Measurements from ENCODE around the gene XIAP.

The XIAP gene

DNA sequence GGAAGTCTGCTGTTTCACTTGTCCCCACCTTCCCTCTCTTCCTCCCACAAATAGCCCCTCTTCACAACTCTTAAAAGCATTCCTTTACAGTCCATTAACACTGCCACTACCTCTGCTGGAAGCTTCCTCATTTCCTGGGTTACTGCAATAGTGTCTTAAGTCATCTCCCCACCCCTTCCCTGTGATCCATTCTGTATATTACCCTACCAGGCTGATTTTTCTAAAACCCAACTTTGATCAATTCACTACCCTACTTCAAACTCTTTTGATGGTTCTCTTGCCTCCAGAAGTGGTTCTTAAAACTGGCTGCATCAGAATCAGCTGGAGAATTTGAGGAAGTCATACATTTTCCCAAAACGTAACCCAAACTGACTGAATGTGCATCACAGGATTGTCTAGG, 8.8 kb upstream of the XIAP start:
- TF ChIP-seq, protein P1, sequence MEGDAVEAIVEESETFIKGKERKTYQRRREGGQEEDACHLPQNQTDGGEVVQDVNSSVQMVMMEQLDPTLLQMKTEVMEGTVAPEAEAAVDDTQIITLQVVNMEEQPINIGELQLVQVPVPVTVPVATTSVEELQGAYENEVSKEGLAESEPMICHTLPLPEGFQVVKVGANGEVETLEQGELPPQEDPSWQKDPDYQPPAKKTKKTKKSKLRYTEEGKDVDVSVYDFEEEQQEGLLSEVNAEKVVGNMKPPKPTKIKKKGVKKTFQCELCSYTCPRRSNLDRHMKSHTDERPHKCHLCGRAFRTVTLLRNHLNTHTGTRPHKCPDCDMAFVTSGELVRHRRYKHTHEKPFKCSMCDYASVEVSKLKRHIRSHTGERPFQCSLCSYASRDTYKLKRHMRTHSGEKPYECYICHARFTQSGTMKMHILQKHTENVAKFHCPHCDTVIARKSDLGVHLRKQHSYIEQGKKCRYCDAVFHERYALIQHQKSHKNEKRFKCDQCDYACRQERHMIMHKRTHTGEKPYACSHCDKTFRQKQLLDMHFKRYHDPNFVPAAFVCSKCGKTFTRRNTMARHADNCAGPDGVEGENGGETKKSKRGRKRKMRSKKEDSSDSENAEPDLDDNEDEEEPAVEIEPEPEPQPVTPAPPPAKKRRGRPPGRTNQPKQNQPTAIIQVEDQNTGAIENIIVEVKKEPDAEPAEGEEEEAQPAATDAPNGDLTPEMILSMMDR (IDR thresholded peaks at IDR 0.05; ENCODE audit: low read depth, low read length) = no peak
- no peak for DNase-seq (ENCODE audit: extremely low read depth, low read depth)

DNA sequence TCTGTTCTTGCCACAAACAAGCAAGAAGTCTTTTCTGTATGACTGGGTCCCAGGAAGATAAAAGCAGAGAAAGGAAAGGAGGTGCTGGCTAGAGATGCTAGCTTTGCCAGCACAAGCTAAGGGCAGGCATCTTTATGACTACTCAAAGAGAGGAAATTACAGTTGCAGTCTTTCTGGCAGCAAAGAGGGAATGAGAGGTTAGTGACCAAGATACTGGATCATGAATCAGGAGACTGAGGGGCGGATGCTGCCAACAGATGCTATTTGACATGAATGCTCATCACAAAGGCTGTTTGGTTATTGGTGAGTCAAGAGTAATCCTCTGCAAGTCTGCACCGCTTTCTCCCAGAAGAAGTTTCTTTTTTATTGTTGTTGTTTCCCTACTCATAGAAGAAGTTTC, 5.5 kb upstream of the XIAP start:
- TF ChIP-seq, protein P1 (IDR thresholded peaks at IDR 0.05; ENCODE audit: low read depth, low read length) = no peak
- DNase-seq (ENCODE audit: extremely low read depth, low read depth) = no peak

DNA sequence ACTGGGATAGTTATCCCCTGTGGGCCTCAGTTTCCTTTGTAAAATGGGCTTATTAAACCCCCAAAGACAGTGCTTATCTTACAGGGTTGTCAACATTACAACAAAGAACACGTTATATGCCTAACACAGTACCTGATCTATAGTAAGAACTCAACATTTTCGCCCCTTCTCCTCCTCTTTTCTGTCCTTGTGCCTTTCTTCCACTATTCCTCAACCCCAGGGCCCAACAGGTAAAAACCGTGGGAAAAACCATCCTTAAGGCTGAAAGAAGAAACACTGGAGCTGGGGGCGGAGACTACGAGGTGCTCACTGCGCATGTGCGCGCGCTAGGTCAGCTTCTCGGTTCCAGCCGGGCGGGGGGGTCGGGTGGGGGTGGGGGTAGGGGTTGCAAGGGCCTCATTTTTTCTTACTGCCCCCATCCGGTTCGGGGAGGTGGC, 426 bp upstream of the XIAP start:
- DNase-seq (ENCODE audit: extremely low read depth, low read depth) = no peak
- TF ChIP-seq, protein P1 (IDR thresholded peaks at IDR 0.05; ENCODE audit: low read depth, low read length) = no peak

DNA sequence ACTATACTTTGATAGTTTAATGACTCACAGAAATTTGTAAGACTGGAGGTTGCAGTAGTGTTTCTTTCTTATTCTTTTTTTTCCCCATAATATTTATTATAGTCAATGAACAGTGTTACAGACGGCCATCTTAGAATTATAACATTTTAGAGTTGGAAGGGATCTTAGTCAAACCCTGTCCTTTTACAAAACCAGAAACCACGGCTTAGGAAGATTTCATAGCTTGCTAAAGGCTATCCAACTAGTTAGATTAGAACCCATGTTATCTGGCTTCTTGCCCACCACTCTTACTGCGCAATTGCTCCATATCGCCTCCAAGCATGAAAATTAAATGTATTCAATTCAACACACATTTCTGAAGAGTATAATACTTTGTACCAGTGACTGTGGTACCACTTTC, 1.1 kb downstream of the XIAP start:
- TF ChIP-seq, protein P1 (IDR thresholded peaks at IDR 0.05; ENCODE audit: low read depth, low read length) = no peak
- DNase-seq (ENCODE audit: extremely low read depth, low read depth) = no peak

DNA sequence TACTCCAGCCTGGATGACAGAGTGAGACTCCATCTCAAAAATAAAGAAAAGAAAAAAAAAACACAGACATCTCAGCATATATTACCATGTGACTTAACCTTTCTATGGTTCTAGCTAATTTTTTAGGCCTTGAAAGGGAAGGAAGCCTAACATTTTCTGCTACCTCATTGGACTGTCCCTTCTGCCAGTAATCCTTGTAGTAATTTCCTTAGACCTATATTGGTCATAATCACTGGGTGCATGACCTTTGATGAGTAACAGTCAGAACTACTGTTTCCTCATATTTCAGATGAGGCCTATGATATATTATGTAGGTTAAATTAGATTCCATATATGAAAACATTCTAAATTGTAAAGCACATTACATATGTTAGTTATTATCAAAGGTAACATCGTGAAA, 9.6 kb downstream of the XIAP start:
- DNase-seq (ENCODE audit: extremely low read depth, low read depth) = no peak
- TF ChIP-seq, protein P1 (IDR thresholded peaks at IDR 0.05; ENCODE audit: low read depth, low read length) = no peak

DNA sequence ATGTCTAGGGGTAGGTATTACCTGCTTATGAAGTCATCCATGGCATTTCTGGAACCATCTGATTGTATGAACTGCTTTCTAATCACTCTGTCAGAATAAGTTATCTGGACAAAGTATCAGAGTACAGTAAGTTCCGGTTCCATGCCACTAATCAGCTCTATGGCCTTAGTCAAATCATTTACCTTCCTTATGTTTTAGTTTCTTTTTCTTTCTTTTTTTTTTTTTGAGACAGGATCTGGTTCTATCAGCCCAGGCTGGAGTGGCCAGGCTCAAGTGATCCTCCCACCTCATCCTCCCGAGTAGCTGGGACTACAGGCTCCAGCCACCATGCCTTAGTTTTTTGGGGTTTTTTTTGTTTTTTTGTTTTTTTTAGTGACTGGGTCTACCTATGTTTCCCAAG, 11.5 kb downstream of the XIAP start:
- TF ChIP-seq, protein P1 (IDR thresholded peaks at IDR 0.05; ENCODE audit: low read depth, low read length) = no peak
- DNase-seq (ENCODE audit: extremely low read depth, low read depth) = no peak

DNA sequence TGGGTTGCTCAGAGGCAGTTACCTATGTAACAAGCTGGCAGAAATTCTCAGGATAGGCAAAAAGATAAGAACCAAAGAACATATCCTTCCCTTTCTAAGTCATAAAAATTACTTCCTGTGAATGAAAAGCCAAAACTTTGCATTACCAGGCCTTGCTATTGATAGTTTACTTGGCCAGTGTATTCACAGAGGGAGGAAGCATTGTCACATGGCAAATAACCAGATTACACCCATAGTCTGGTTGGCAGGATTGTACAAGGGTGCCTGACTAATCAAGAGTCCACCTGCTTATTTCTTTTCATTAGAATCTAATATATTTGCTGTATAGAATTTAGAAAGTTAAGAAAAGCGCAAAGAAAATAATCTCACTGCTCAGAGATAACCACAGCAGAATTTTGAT, 14.1 kb downstream of the XIAP start:
- TF ChIP-seq, protein P1 (IDR thresholded peaks at IDR 0.05; ENCODE audit: low read depth, low read length) = no peak
- DNase-seq (ENCODE audit: extremely low read depth, low read depth) = no peak

Measured in AG09319 (cell line).